ENCODE measurements around the gene CLCN5. TPM values are rescaled to one million over a fixed set of nuclear protein-coding genes. Genes with fewer than 3 reads are reported as not detected.

The CLCN5 gene
- polyA plus RNA-seq, 3 donors from 2014 or later: 0.60 to 1.00 TPM; not detected in 1

- Mint-ChIP-seq H3K27ac (no peak overlapping the region), H3K4me1 (no peaks in the 10 kb centered on the region), H3K4me3 (no peak overlapping the region), H3K27me3 (ENCODE audit: low read depth in 3 of 3) (peaks cover 0 to 4% (median 0%) of the 10 kb centered on the region in 3 donors), H3K9me3 (no peaks in the 10 kb centered on the region), H3K36me3 (no peaks in the 10 kb centered on the region)
- DNase-seq: no peak
Measured at GRCh38 chrX:50054147-50054546, 131.8 kb downstream of the CLCN5 start.

- peaks cover 0 to 4% (median 0%) of the 10 kb centered on the region in 3 donors for H3K27me3 Mint-ChIP-seq (ENCODE audit: low read depth in 3 of 3)
- peaks cover 0 to 2% (median 0%) of the 10 kb centered on the region in 6 donors for H3K9me3 Mint-ChIP-seq
- no peak overlapping the region for H3K4me3 Mint-ChIP-seq
- no peak overlapping the region for H3K27ac Mint-ChIP-seq
- no peaks in the 10 kb centered on the region for H3K4me1 Mint-ChIP-seq
- peaks cover 0 to 3% (median 2%) of the 10 kb centered on the region in 3 donors for H3K36me3 Mint-ChIP-seq
- DNase-seq: no peak
Measured at GRCh38 chrX:50066318-50066937, 144.0 kb downstream of the CLCN5 start.

- no peak overlapping the region for H3K27ac Mint-ChIP-seq
- H3K9me3 Mint-ChIP-seq: peaks cover 0 to 2% (median 0%) of the 10 kb centered on the region in 6 donors
Measured at GRCh38 chrX:50067435-50068284, 145.3 kb downstream of the CLCN5 start.

GRCh38 chrX:50068285-50068563, 145.8 kb downstream of the CLCN5 start:
- Mint-ChIP-seq H3K4me3 (no peak overlapping the region), H3K36me3 (peaks cover 0 to 10% (median 2%) of the 10 kb centered on the region in 3 donors), H3K4me1 (no peaks in the 10 kb centered on the region), H3K27ac (no peak overlapping the region), H3K9me3 (peaks cover 0 to 2% (median 0%) of the 10 kb centered on the region in 6 donors), H3K27me3 (ENCODE audit: low read depth in 3 of 3) (peaks cover 0 to 4% (median 0%) of the 10 kb centered on the region in 3 donors)
- no peak for DNase-seq

More at GRCh38 chrX:50067435-50068284, 145.3 kb downstream of the CLCN5 start:
- H3K4me3 Mint-ChIP-seq: no peak overlapping the region
- no peak for DNase-seq
- no peaks in the 10 kb centered on the region for H3K4me1 Mint-ChIP-seq
- H3K27me3 Mint-ChIP-seq (ENCODE audit: low read depth in 3 of 3): peaks cover 0 to 4% (median 0%) of the 10 kb centered on the region in 3 donors
- peaks cover 0 to 6% (median 2%) of the 10 kb centered on the region in 3 donors for H3K36me3 Mint-ChIP-seq

- no peak overlapping the region for H3K27ac Mint-ChIP-seq
- peaks cover 0 to 10% (median 2%) of the 10 kb centered on the region in 3 donors for H3K36me3 Mint-ChIP-seq
- H3K4me1 Mint-ChIP-seq: no peaks in the 10 kb centered on the region
- peaks cover 0 to 4% (median 0%) of the 10 kb centered on the region in 3 donors for H3K27me3 Mint-ChIP-seq (ENCODE audit: low read depth in 3 of 3)
- DNase-seq: no peak
- peaks cover 0 to 2% (median 0%) of the 10 kb centered on the region in 6 donors for H3K9me3 Mint-ChIP-seq
- H3K4me3 Mint-ChIP-seq: no peak overlapping the region
Measured at GRCh38 chrX:50068893-50069292, 146.5 kb downstream of the CLCN5 start.

GRCh38 chrX:50071494-50071893, 149.1 kb downstream of the CLCN5 start:
- peaks cover 0 to 3% (median 0%) of the 10 kb centered on the region in 3 donors for H3K27me3 Mint-ChIP-seq (ENCODE audit: low read depth in 3 of 3)
- H3K36me3 Mint-ChIP-seq: peaks cover 0 to 10% (median 2%) of the 10 kb centered on the region in 3 donors
- no peak overlapping the region for H3K27ac Mint-ChIP-seq
- no peak for DNase-seq
- no peak overlapping the region for H3K4me3 Mint-ChIP-seq
- peaks cover 0 to 2% (median 0%) of the 10 kb centered on the region in 6 donors for H3K9me3 Mint-ChIP-seq
- H3K4me1 Mint-ChIP-seq: no peaks in the 10 kb centered on the region

GRCh38 chrX:50072110-50072509, 149.7 kb downstream of the CLCN5 start:
- H3K36me3 Mint-ChIP-seq: peaks cover 0 to 14% (median 2%) of the 10 kb centered on the region in 3 donors
- peaks cover 0 to 2% (median 0%) of the 10 kb centered on the region in 6 donors for H3K9me3 Mint-ChIP-seq
- peaks cover 0 to 2% (median 0%) of the 10 kb centered on the region in 3 donors for H3K27me3 Mint-ChIP-seq (ENCODE audit: low read depth in 3 of 3)
- H3K4me3 Mint-ChIP-seq: no peak overlapping the region
- no peak overlapping the region for H3K27ac Mint-ChIP-seq
- no peaks in the 10 kb centered on the region for H3K4me1 Mint-ChIP-seq
- DNase-seq: no peak

- Mint-ChIP-seq H3K36me3 (peaks cover 0 to 14% (median 2%) of the 10 kb centered on the region in 3 donors), H3K4me1 (no peaks in the 10 kb centered on the region), H3K4me3 (no peak overlapping the region), H3K9me3 (peaks cover 0 to 2% (median 0%) of the 10 kb centered on the region in 6 donors), H3K27ac (no peak overlapping the region), H3K27me3 (ENCODE audit: low read depth in 3 of 3) (peaks cover 0 to 2% (median 0%) of the 10 kb centered on the region in 3 donors)
- no peak for DNase-seq
Measured at GRCh38 chrX:50073601-50074000, 151.2 kb downstream of the CLCN5 start.

- no peak overlapping the region for H3K4me3 Mint-ChIP-seq
- no peak overlapping the region for H3K27ac Mint-ChIP-seq
- no peaks in the 10 kb centered on the region for H3K9me3 Mint-ChIP-seq
- H3K27me3 Mint-ChIP-seq (ENCODE audit: low read depth in 3 of 3): peaks cover 0 to 2% (median 0%) of the 10 kb centered on the region in 3 donors
- no peak for DNase-seq
- peaks cover 0 to 11% (median 2%) of the 10 kb centered on the region in 3 donors for H3K36me3 Mint-ChIP-seq
- no peaks in the 10 kb centered on the region for H3K4me1 Mint-ChIP-seq
Measured at GRCh38 chrX:50075630-50076339, 153.4 kb downstream of the CLCN5 start.

GRCh38 chrX:50081282-50081889, 159.0 kb downstream of the CLCN5 start:
- Mint-ChIP-seq H3K9me3 (peaks cover 0 to 2% (median 0%) of the 10 kb centered on the region in 6 donors), H3K4me3 (no peak overlapping the region), H3K36me3 (peaks cover 0 to 4% (median 0%) of the 10 kb centered on the region in 3 donors), H3K27ac (no peak overlapping the region), H3K27me3 (ENCODE audit: low read depth in 3 of 3) (peaks cover 0 to 2% (median 2%) of the 10 kb centered on the region in 3 donors), H3K4me1 (no peaks in the 10 kb centered on the region)
- DNase-seq: no peak

- Mint-ChIP-seq H3K4me1 (no peaks in the 10 kb centered on the region), H3K27me3 (ENCODE audit: low read depth in 3 of 3) (peaks cover 0 to 2% (median 2%) of the 10 kb centered on the region in 3 donors), H3K9me3 (peaks cover 0 to 2% (median 0%) of the 10 kb centered on the region in 6 donors), H3K27ac (no peak overlapping the region), H3K36me3 (peaks cover 0 to 3% (median 0%) of the 10 kb centered on the region in 3 donors), H3K4me3 (no peak overlapping the region)
- DNase-seq: no peak
Measured at GRCh38 chrX:50082741-50083140, 160.3 kb downstream of the CLCN5 start.

- Mint-ChIP-seq H3K4me3 (no peak overlapping the region), H3K27me3 (ENCODE audit: low read depth in 3 of 3) (peaks cover 0 to 6% (median 0%) of the 10 kb centered on the region in 3 donors), H3K4me1 (no peaks in the 10 kb centered on the region), H3K27ac (no peak overlapping the region), H3K9me3 (no peaks in the 10 kb centered on the region), H3K36me3 (peaks cover 0 to 3% (median 0%) of the 10 kb centered on the region in 3 donors)
- DNase-seq: no peak
Measured at GRCh38 chrX:50088645-50089044, 166.2 kb downstream of the CLCN5 start.

- Mint-ChIP-seq H3K27ac (no peak overlapping the region), H3K9me3 (no peaks in the 10 kb centered on the region), H3K4me1 (no peaks in the 10 kb centered on the region), H3K4me3 (no peak overlapping the region), H3K36me3 (peaks cover 0 to 3% (median 0%) of the 10 kb centered on the region in 3 donors), H3K27me3 (ENCODE audit: low read depth in 3 of 3) (peaks cover 0 to 4% (median 0%) of the 10 kb centered on the region in 3 donors)
- DNase-seq: no peak
Measured at GRCh38 chrX:50093625-50094024, 171.2 kb downstream of the CLCN5 start.

All from immature natural killer cell (primary cell).